NCI-H774 (cell line): ENCODE results near the gene REEP5.
"Not testable (repeated sequence)": the region's sequence is repeated elsewhere in the genome, so short reads cannot be mapped to it uniquely, and the experiment has no call there.

Experiments used
- DNase-seq: peaks from one replicate; lab custom pipeline; 2025; lab: John Stamatoyannopoulos, UW

Gene REEP5

GRCh38 chr5:112933105-112933504 lies 11.1 kb upstream of the REEP5 start:
- DNase-seq, result no peak

- no peak for DNase-seq
These were observed 9.4 kb upstream of the REEP5 start for GRCh38 chr5:112931473-112931872.

- DNase-seq, result no peak
These were observed 8.0 kb upstream of the REEP5 start for GRCh38 chr5:112930082-112930344.

GRCh38 chr5:112929336-112930081 lies 7.5 kb upstream of the REEP5 start:
- no peak for DNase-seq

GRCh38 chr5:112923988-112924387 lies 2.0 kb upstream of the REEP5 start:
- no peak for DNase-seq

GRCh38 chr5:112923148-112923917 lies 1.3 kb upstream of the REEP5 start:
- DNase-seq, result no peak

- DNase-seq, result peak; percentile 37
These were observed 798 bp downstream of the REEP5 start for GRCh38 chr5:112921026-112921832.

- no peak for DNase-seq
These were observed 2.1 kb downstream of the REEP5 start for GRCh38 chr5:112919972-112920371.

GRCh38 chr5:112918679-112919078 lies 3.3 kb downstream of the REEP5 start:
- DNase-seq, result no peak

GRCh38 chr5:112918136-112918535 lies 3.9 kb downstream of the REEP5 start:
- no peak for DNase-seq

GRCh38 chr5:112917453-112917995 lies 4.5 kb downstream of the REEP5 start:
- no peak for DNase-seq

GRCh38 chr5:112915831-112916230 lies 6.2 kb downstream of the REEP5 start:
- no peak for DNase-seq

- DNase-seq, result no peak
These were observed 7.4 kb downstream of the REEP5 start for GRCh38 chr5:112914584-112914983.

- DNase-seq, result no peak
These were observed 11.5 kb downstream of the REEP5 start for GRCh38 chr5:112910529-112910928.

- no peak for DNase-seq
These were observed 13.2 kb downstream of the REEP5 start for GRCh38 chr5:112908854-112909253.

- no peak for DNase-seq
These were observed 14.8 kb downstream of the REEP5 start for GRCh38 chr5:112907166-112907631.

- no peak for DNase-seq
These were observed 15.4 kb downstream of the REEP5 start for GRCh38 chr5:112906637-112907036.

GRCh38 chr5:112904996-112905395 lies 17.0 kb downstream of the REEP5 start:
- DNase-seq, result not testable (repeated sequence)

- no peak for DNase-seq
These were observed 19.5 kb downstream of the REEP5 start for GRCh38 chr5:112902561-112902960.

GRCh38 chr5:112895682-112896081 lies 26.3 kb downstream of the REEP5 start:
- DNase-seq, result no peak

GRCh38 chr5:112892776-112893175 lies 29.3 kb downstream of the REEP5 start:
- DNase-seq, result no peak

- not testable (repeated sequence) for DNase-seq
These were observed 30.0 kb downstream of the REEP5 start for GRCh38 chr5:112892066-112892465.
